Activated gamma-delta T cell treated with Interleukin-2 at 50 U/mL for 16 hours (primary cell): Measurements from ENCODE around the gene BAHCC1.
"Not testable (repeated sequence)": the region's sequence is repeated elsewhere in the genome, so short reads cannot be mapped to it uniquely, and the experiment has no call there.

Experiments used
- DNase-seq: peaks from one replicate; pipeline ENCODE4 v3.0.0-alpha.2; 2020

Gene BAHCC1

DNA sequence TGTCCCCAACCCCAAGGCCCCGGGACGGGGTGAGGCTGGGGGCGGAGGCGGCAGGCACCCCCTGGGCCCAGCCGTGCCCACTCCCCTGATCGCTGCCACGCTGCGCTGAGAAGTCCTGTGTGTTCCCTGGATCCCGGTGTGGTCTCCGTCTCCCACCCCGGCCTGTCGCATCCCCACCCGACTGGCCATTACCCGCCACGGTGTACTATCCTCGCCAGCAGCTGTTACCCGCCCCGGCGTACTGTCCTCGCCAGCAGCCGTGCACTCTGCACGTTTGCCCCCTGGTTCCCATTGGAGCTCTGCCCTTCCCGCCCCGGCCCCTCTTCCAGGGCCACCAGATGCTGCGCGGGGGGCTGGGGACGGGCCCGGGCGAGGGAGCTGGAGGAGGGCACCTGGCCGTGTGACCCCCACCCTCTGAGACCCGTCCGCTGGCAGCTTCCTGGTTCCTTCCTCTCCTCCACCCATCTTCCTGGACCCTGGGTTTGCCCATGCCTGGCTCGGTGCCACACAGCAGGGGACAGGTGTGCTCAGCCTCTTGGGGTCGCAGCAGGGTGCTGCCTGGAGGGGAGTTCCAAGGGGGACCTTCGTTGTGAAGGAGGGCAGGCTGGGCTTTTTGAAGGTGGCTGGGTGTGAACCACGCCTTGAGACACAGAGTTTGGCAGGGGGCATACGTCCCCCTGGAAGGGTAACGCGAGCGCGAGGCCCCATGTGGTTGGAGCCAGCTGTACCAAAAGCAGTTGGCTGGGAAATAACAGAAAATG lies 19.7 kb downstream of the BAHCC1 start:
- no peak for DNase-seq

DNA sequence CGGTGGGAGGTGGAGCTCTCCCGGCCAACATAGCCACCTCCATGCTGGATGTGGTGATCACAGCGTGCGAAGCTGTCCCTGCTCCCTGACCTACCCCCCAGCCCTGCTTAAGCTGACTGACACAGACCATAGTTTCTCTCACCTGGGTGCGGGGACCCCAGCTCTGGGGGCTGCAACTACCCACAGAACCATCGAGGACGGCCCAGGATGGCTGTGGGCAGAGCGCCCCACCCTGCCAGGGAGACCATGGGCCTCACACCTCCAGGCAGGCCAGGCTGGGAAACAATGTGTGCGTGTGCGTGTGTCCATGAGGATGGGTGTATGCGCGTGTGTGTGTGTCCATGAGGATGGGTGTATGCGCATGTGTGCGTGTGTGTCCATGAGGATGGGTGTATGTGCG lies 20.4 kb downstream of the BAHCC1 start:
- no peak for DNase-seq

DNA sequence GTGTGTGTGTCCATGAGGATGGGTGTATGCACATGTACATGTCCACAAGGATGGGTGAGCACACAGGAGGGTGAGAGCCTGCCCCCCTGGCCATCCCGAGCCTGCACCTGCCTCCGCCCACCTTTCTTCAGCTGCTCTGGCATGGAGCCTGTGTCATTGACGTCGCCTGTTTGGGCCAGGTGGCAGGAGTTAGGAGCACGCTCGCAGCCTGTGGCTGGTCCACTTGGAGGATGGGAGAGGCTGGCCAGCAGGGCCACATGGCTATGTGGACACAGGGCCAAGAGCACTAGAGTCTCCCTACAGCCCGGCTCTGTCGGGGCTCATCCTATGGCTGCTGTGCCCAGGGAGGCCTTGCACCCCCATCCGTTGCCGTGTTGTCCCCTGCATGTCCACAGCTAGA lies 21.4 kb downstream of the BAHCC1 start:
- no peak for DNase-seq

DNA sequence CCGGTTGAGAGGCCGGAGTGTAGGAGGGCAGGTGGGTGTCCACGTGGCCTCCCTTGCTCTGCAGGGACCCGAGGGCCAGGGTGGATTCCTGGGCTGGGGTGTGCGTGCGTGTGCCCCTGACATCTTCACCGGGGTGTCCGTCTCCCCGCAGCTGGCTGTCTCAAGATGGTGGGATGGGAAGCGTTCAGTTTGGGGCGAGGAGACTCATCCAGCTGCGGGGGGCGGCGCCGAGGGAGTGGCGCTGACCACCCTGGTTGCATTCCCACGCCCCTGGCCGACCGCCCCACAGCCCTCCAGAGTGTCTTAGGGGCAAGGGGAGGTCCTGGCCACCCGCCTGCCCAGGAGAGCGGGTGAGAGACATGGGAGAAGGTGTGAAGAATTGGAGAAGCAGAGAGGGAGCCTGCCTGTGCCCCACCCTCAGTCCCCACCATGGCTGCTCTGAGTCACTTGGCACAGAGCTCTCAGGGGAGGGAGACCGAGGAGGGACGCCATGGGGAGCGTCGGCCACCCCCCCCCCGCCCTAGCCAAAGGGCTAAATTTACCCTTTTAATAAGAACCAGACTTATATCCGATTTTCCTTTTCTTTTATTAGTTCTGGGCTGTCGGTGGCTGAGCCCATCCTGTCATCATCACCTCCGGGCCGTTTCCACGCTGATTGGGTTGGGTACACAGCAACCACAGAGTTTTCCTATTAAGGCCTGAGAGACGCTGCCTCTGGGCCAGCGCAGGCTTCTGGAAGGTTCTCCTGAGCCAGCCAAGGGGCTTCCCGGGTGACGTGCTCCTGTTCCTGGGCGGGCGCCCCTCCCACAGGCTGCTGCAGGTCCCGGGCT lies 22.0 kb downstream of the BAHCC1 start:
- no peak for DNase-seq

DNA sequence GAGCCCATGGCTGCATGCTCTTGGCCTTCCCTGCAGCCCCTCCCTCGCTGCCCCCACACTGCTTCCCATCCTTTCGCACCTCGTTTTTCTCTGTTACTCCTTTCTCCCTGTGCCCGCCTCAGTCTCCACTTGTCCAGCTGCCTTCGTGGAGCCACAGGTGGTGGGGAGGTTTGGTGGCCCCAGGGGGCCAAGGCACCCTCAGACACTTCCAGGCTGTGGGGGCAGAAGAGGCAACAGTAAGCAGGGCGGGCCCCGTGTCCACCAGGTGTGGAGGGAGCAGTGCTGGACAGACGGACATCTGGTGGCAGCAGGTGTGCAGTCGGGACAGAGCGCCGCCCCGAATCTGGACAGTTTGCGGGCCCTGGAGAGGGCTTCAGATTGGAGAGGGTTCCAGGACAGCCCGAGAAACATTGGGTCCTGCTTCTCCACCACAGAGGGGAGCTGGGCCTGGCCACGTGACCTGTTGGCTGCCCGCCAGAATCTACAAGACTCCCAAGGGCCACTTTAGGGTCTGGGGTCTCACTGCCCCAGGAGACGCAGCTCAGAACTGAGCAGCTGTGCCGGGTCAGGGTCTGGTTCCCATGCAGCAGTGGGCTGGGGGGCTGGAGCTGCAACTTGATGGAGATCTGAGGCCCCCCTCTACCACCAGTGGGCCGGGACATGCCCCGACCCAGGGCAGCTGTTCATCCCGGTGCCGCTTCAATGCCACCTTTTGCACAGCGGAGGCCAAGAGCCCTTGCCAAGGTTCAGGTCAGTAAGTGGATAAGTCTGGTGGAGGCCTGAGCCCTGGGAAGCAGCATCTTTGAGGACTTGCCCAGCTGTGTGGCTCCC lies 22.8 kb downstream of the BAHCC1 start:
- no peak for DNase-seq

DNA sequence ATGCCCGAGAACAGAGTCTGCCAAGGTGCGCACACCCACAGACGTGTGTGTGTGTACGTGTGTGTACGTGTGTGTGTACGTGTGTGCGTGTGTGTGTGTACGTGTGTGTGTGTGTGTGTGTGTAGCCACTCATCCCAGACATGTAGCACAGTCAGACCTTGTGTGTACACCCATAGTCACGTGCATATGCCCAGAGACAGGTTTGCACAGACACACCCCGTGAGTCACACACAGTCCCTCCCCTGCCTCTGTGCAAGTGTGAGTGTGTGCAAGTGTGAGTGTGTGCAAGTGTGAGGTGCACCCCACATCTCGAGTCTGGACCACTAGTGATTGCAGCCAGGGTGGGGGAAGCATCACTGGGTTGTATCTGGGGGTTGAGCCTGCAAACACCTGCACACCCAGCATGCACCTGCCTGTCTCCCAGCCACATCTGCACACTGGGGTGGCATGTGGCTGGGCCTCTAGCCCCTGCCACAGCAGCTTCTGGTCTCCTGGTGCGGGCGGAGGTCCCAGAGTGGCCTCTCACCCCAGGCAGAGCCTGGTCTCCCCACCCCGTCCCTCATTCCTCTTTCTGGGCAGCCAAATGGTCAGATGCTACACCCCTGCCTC lies 23.6 kb downstream of the BAHCC1 start:
- DNase-seq = no peak

DNA sequence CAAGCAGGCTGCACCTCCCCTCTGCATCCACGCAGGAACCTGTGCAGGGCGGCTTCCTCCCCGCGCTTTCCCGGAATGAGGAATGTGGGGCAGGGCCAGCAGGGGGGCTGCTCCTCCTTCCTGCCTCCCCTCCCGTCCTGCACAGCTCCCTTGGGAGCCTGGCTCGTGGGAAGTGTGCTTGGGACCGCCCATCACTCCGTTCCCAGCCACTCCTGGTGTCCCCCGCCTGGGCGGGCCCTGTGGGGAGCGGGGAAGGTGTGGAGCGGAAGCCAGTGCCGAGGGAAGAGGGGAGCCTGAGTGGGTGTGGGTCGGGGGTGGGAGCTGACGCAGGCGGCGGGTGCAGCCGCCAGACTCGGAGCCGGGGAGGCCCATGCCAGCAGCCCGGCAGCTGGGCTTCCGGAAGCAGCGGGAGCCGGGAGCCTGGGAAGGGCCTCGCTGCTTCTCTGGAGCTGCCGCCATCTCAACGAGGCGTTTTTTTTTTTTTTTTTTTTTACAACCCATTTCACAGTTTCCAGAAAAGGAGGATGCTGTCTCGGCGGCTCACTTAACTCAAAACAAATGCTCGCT lies 24.1 kb downstream of the BAHCC1 start:
- no peak for DNase-seq

DNA sequence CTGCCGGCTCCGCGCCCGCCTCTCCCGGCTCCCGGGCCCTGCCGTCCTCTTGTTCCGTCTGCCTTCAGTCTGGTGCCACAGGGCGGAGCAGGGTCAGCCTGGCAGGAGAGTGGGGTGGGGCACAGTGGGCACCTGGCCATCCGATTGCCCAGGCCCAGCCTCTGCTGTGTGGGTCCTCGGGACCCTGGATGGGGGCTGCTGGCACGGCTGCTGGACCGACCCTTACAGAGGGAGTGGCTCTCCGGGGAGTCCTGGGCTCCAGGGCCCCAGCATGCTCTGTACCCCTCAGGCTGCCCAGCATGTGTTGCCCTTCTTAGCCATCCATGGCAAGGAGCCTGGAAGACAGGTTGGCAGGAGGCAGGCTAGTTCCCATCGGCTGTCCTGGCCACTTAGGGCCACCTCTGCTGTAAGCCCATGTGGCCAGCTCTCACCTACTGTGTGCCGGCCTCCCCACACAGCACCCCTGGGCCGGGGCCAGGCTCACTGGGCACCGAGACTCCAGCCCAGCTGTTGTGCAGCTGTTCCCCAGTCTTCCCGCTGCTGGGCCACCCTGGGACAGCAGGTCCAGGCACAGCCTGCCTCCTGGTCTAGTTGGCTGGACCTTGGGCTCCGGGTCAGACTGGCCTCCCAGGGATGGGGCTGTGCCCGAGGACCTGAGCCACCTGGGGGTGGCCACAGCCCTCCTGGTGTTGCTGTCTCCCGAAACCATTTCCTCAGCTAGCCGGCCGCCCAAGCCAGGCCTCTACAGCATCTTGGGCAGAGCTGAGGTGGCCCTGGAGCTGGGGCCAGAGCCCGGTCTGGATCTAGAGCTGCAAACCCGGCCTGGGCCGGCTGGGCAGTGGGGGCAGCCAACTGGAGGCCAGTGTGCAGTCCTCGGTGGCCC lies 24.9 kb downstream of the BAHCC1 start:
- no peak for DNase-seq

DNA sequence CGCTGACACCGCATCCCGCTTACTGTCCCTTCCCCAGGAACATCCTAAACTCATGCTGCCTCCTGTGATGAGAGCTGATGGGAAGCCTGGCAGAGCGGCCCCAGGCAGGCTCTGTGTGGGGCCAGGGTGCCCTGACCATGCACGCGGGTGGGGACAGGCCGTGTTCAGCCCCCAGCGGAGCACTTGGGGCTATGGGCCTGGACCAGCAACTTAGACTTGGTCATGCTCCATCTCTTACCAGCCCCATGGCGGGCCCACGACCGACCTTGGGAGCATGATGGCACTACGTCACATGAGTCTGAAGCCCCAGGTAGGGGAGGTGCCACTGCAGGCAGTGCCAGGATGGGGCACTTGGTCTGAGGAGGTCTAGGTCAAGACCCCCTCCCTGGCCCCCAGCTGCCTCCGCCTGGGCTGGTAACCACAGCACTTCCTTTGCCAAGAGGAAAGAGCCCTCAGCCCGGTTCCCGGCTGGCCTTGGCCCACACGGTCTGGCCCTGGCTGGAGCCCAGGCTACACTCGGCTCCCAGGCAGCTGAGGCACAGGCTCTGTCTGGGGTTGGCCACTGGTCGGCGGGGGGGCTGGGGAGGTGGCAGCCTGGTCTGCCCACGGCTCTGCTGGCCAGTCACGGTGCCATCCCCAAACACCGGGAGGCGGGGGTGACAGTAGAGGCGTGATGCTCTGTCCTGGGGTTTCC lies 25.7 kb downstream of the BAHCC1 start:
- no peak for DNase-seq

DNA sequence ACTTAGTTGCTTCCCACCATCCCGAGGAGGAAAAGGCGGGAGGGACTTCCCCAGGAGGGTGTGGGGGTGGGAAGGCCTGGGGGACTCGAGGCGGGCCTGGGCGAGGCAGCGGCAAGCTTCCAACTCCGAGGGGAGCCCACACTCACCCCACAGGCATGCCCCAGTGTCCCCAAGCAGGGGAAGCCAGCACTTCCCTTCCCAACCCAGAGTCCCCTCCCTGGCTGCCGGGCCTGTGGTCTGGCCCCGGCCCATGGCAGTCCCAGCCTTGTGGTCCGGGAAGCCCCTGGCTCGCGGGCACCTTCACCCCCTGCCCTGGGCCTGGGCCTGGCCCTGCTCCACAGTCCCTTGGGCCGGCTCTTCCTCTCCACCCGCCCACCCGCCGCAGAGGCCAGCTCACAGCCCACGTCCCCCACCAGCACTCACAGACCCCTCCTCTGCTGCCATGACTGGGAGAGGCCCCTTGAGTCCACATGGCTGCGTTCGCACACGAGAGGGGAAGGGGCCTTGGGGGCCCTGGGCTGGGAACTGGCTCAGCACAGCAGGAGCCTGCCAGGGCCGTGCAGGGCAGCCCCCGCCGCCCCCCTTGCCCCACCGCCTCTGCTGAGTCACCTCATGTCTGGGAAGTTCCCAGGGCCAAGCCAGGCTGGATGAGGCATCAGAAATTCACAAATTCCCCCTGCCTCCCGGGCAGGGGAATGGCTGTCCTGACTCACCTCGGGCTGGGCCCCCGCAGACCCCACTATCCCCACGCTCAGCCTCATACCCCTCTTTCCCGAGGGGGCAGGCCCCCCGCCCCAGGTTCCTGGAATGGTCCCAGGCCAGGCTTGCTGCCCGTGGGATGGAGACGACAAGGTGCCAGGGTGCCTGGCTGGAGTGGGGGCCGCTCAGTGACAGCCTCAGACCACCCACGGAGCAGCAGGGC lies 27.8 kb downstream of the BAHCC1 start:
- no peak for DNase-seq

DNA sequence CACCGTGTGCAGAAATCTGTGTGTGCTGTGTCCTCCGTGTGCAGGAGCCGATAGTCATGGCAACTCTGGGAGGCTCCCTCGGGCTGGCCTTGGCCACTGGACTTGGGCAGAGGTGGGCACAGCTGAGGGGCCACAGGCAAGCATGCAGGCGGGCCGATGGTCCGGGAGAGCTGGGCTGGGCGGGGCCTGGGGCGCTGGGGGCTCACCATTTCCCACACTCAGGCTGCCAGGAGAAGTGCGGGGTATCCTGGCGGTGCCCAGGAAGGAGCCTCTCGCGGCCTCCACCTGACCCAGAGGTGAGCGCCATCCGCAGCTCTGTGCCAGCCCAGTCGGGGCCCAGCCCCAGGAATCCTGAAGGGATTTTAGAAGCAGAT lies 28.4 kb downstream of the BAHCC1 start:
- DNase-seq = no peak

DNA sequence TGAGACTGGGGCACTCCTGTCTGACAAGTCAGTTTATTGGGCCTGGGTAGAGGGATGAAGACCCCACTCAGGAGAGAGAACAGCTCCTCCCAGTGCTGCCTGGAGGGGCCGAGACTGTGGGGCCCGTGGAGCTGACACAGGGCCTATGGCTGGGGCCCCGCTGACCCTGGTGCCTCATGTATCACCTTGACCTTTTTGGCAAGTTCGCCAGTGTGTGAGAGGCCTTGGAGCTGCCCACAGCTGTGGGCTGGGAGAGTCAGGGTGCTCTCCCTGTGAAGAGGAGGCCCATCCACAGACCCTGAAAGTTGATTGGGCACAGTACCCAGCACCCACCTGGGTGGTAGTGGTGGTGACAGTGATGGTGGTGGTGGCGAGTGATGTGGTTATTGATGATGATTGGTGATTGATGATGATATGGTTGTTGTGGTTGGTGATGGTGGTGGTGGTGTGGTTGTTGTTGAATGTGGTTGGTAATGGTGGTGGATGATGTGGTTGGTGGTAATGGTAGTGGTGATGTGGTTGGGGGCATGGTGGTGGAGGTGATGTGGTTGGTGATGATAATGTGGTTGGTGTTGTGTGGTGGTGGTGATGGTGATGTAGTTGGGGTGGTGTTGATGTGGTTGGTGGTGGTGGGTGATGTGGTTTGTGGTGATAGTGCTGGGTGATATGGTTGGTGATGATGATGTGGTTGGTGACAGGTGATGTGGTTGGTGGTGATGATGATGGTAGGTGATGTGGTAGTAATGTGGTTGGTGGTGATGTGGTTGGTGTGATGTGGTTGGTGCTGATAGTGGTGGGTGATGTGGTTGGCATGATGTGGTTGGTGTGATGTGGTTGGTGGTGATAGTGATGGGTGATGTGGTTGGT lies 29.1 kb downstream of the BAHCC1 start:
- no peak for DNase-seq

DNA sequence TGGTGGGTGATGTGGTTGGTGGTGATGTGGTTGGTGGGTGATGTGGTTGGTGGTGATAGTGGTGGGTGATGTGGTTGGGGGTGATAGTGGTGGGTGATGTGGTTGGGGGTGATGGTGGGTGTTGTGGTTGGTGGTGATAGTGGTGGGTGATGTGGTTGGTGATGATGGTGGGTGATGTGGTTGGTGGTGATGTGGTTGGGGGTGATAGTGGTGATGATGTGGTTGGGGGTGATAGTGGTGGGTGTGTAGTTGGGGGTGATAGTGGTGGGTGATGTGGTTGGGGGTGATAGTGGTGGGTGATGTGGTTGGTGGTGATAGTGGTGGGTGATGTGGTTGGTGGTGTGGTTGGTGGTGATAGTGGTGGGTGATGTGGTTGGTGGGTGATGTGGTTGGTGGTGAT lies 29.8 kb downstream of the BAHCC1 start:
- not testable (repeated sequence) for DNase-seq

DNA sequence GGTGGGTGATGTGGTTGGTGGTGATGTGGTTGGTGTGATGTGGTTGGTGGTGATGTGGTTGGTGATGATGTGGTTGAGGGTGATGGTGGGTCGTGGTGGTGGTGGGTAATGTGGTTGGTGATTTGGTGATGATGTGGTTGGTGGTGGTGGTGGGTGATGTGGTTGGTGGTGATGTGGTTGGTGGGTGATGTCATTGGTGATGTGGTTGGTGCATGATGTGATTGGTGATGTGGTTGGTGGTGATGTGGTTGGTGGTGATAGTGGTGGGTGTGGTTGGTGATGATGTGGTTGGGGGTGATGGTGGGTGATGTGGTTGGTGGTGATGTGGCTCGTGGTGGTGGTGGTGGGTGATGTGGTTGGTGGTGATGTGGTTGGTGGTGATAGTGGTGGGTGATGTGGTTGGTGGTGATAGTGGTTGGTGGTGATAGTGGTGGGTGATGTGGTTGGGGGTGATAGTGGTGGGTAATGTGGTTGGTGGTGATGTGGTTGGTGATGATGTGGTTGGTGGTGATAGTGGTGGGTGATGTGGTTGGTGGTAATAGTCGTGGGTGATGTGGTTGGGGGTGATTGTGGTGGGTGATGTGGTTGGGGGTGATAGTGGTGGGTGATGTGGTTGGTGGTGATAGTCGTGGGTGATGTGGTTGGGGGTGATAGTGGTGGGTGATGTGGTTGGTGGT lies 30.6 kb downstream of the BAHCC1 start:
- not testable (repeated sequence) for DNase-seq

DNA sequence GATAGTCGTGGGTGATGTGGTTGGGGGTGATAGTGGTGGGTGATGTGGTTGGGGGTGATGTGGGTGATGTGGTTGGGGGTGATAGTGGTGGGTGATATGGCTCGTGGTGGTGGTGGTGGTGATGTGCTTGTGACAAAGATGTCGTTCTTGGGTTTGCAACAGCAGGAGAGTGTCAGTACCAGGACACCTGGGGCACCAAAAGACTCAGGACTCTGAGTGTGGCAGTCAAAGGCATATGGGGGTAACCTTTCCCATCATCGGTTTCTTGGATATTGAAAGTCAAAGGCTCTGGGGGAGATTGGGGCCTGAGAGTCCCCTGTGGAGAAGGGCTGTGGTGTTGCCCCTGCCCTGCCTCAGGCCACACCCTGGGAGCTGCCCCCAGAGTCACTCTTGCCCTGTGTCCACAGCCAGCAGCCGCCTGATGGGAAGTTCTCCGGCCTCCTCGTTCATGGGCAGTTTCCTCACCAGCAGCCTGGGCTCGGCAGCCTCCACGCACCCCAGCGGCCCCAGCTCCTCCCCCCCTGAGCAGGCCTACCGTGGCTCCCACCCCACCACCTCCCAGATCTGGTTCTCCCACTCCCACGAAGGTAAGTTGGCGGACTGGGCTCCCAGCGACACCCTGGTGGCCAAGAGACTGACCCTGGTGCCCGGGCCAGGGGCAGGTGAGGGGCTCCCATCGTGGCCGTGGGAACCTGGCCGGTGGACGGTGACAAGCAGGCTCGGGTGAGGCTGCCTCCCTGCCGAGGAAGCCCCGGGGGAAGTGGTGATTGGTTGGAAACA lies 31.3 kb downstream of the BAHCC1 start:
- DNase-seq = no peak

DNA sequence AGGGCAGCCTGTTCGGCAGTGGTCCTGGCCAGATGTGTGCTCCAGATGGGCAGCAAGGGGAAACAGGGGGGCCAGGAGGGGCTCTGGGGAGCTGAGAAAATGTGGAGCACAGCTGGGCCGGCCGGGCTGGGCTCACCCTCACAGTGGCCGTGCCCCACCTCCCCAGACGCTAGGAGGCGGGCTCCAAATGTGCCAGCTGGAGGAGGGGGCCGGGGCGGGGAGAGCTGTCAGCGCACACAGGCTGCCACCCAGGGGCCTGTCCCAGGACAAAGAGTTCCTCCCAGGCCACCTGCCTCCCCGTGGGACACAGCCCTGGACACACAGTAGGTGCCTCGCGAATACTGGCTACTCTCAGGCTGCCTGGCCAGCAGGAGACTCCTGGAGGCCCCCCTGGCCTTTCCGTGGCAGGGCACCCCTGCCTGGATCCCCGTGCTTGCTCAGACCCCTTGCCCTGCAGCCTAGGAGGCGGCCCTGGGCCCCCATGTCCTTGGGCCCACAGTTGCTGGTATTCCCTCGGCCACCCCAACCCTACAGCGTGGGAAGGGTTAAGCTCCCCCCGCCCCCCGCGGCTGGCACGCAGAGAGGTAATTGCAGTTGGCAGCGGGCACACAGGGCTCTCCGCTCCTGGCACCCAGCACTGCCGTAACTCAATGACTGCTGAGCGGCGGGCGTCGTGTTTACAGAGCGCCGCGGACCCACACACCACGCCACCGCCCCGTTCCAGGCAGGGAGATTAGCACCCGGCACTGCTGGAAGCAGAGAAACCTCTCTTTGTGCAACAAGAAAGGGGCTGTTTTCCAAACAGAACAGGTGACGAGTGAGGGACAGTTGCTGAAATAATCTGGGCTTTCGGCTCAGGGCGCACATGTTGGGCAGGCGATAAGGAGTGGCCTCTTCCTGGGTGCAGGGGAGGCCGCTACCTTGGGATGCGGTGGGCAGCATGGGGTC lies 32.2 kb downstream of the BAHCC1 start:
- no peak for DNase-seq
